ENCODE data around the gene MAPKBP1.

DNA sequence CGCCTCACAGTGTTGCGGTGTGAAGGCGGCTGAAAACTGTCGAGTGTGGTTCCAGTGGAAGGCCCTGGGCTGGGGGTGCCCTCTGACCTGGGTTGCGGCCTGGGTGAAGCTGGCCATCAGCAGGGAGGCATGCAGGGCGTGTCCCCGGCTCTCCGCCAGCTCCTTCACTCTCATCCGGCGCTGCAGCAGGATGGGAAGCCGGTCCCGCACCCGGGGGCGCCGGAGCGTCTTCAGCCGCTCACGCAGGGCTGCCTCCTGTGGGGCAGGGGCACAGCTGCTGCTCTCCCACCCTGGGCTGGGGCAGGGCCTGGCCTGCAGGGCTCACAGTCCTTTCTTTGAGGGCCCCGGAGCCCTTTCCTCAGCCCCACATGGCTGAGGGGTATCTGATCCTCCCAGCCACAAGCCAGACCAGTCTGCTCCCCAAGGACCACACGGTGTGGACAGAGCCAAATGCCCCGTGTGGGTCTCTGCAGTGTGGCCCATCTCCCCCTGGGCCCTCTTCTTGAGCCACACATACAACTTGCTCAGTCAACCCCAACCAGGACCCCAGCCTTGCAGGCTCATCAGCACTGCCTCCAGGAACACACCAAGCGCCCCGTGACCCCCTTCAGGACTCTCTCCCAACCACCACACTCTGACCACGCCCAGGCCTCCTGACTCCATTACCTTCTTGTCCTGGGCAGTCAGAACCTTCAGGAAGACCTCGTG, 92.7 kb downstream of the MAPKBP1 start:
- TF ChIP-seq, protein P1, sequence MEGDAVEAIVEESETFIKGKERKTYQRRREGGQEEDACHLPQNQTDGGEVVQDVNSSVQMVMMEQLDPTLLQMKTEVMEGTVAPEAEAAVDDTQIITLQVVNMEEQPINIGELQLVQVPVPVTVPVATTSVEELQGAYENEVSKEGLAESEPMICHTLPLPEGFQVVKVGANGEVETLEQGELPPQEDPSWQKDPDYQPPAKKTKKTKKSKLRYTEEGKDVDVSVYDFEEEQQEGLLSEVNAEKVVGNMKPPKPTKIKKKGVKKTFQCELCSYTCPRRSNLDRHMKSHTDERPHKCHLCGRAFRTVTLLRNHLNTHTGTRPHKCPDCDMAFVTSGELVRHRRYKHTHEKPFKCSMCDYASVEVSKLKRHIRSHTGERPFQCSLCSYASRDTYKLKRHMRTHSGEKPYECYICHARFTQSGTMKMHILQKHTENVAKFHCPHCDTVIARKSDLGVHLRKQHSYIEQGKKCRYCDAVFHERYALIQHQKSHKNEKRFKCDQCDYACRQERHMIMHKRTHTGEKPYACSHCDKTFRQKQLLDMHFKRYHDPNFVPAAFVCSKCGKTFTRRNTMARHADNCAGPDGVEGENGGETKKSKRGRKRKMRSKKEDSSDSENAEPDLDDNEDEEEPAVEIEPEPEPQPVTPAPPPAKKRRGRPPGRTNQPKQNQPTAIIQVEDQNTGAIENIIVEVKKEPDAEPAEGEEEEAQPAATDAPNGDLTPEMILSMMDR (IDR thresholded peaks at IDR 0.05): no peak
- TF ChIP-seq POLR2A (IDR thresholded peaks at IDR 0.05; ENCODE audit: low read depth): no peak

All from esophagus muscularis mucosa (tissue), 3 donors.